Measurements from ENCODE around the gene RLBP1.
A peak's percentile ranks its signal among the peaks of the same experiment; 100 is the strongest.
"Not testable (repeated sequence)": the region's sequence is repeated elsewhere in the genome, so short reads cannot be mapped to it uniquely, and the experiment has no call there.

RLBP1 gene

DNA sequence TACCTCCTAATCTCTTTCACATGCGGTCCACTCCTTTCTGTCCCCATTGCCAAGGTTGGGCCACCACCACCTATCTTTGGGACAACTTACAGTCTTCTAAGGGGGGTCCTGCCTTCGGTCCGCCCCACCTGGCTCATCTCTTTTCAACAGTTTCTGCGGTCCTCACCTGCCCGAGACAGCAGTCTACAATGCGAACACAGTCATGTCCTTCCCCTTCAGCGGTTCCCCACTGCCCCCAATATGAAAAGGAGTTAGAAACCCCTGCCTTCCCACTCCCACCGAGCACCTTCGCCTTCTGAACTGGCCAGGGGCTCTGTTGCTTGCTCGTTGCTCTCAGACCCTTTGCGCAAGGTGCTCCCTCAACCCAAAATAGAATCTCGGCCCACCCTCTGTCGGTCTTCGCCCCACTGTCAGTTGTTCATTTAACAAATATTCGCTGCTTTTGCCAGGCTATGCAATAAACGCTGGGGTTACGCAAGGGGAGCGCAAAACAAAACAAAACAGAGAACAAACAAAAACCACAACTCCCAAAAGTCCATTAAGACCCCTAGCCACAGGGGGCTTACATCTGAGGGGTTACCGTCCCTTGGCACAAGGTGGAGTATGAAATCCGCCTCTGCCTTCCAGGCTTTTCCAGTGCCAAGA is 21.8 kb upstream of the RLBP1 start:
- no peak overlapping the region for H3K27ac Mint-ChIP-seq

DNA sequence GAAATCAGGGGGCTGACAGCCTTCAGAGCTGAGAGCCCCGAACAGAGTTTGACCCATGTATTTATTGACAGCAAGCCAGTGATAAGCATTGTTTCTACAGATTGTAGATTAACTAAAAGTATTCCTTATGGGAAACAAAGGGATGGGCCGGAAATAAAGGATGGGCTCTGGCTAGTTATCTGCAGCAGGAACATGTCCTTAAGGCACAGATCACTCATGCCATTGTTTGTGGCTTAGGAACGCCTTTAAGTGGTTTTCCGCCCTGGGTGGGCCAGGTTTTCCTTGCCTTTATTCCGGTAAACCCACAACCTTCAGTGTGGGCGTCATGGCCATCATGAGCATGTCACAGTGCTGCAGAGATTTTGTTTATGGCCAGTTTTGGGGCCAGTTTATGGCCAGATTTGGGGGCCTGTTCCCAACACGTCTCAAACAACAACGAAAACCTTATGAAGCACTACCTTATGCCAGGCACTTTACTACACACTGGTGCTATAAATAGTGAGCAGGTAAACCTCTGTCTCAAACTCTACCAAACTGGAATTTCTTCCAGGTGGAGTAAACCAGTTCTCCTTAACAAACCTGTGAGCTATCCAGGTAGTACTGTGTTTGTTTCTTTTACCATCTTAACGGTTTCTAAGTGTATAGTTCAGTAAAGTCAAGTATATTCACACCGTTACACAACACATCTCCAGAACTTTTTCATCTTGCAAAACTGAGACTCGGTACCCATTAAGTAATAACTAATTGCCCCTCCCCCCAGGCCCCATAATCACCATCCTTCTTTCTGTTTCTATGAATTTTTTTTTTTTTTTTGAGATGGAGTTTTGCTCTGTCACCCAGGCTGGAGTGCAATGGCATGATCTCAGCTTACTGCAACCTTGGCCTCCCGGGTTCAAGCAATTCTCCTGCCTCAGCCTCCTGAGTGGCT is 18.8 kb upstream of the RLBP1 start:
- H3K27me3 Mint-ChIP-seq (ENCODE audit: low read depth, poor library complexity), result peaks cover 11% of the 10 kb centered on the region
- peaks cover 15% of the 10 kb centered on the region for H3K9me3 Mint-ChIP-seq
- H3K4me1 Mint-ChIP-seq, result peaks cover 17% of the 10 kb centered on the region
- not testable (repeated sequence) for DNase-seq; H3K4me3 Mint-ChIP-seq; H3K36me3 Mint-ChIP-seq (ENCODE audit: low read depth); H3K27ac Mint-ChIP-seq

More for the DNA sequence above, 21.8 kb upstream of the RLBP1 start:
- TF ChIP-seq, protein P1, sequence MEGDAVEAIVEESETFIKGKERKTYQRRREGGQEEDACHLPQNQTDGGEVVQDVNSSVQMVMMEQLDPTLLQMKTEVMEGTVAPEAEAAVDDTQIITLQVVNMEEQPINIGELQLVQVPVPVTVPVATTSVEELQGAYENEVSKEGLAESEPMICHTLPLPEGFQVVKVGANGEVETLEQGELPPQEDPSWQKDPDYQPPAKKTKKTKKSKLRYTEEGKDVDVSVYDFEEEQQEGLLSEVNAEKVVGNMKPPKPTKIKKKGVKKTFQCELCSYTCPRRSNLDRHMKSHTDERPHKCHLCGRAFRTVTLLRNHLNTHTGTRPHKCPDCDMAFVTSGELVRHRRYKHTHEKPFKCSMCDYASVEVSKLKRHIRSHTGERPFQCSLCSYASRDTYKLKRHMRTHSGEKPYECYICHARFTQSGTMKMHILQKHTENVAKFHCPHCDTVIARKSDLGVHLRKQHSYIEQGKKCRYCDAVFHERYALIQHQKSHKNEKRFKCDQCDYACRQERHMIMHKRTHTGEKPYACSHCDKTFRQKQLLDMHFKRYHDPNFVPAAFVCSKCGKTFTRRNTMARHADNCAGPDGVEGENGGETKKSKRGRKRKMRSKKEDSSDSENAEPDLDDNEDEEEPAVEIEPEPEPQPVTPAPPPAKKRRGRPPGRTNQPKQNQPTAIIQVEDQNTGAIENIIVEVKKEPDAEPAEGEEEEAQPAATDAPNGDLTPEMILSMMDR (IDR thresholded peaks at IDR 0.05), result no peak
- peaks cover 25% of the 10 kb centered on the region for H3K36me3 Mint-ChIP-seq (ENCODE audit: low read depth)
- H3K4me3 Mint-ChIP-seq, result peak overlapping the region; percentile 99
- peaks cover 32% of the 10 kb centered on the region for H3K4me1 Mint-ChIP-seq
- DNase-seq, result no peak
- H3K27me3 Mint-ChIP-seq (ENCODE audit: low read depth, poor library complexity), result peaks cover 8% of the 10 kb centered on the region
- H3K9me3 Mint-ChIP-seq, result peaks cover 15% of the 10 kb centered on the region

DNA sequence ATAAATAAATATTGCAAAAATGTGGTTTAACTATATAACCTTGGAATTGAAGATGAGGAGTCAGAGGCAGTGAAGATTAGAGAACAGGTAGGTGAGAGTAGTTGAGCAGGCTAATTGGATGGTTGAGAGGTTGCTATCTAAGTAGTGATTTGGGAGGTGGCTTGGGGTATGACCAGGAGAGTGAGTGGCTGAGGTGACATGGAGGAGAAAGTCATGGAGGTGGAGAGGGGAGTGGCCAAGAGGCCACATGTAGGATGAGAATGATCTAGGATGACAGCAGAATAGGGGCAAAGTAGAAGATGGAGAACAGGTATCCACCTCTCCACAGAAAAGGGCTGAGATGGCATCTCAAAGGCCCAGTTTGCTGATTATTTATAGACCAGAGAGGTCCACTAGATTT is 10.5 kb upstream of the RLBP1 start:
- Mint-ChIP-seq H3K4me3 (no peak overlapping the region), H3K27me3 (ENCODE audit: low read depth, poor library complexity) (peaks cover 38% of the 10 kb centered on the region), H3K36me3 (ENCODE audit: low read depth) (no peaks in the 10 kb centered on the region), H3K9me3 (peaks cover 4% of the 10 kb centered on the region), H3K4me1 (no peaks in the 10 kb centered on the region), H3K27ac (peak overlapping the region; percentile 22)
- TF ChIP-seq, protein P1 (IDR thresholded peaks at IDR 0.05), result no peak
- no peak for DNase-seq

DNA sequence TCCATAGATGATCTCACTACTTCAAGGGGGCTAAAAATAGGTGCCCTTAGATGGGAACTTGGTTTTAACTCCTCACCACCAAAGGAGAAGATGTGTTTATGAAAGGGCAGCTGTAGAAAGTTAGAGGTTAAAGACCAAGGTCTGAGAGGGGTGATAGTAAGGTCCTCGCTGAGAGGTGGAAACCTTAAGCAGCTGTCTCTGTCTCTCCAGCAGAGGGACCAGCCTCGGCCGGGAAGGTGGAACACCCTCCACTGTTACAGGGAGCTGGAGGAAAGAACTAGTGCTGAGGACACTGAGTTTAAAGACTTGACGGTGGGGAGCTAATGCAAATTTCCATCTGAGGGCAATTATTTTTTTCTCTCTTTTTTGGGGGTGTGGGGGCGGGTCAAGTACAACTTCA is 8.9 kb upstream of the RLBP1 start:
- peaks cover 36% of the 10 kb centered on the region for H3K27me3 Mint-ChIP-seq (ENCODE audit: low read depth, poor library complexity)
- H3K9me3 Mint-ChIP-seq, result peaks cover 4% of the 10 kb centered on the region
- TF ChIP-seq, protein P1 (IDR thresholded peaks at IDR 0.05), result no peak
- DNase-seq, result no peak
- no peaks in the 10 kb centered on the region for H3K4me1 Mint-ChIP-seq
- H3K36me3 Mint-ChIP-seq (ENCODE audit: low read depth), result no peaks in the 10 kb centered on the region
- no peak overlapping the region for H3K27ac Mint-ChIP-seq
- H3K4me3 Mint-ChIP-seq, result no peak overlapping the region

DNA sequence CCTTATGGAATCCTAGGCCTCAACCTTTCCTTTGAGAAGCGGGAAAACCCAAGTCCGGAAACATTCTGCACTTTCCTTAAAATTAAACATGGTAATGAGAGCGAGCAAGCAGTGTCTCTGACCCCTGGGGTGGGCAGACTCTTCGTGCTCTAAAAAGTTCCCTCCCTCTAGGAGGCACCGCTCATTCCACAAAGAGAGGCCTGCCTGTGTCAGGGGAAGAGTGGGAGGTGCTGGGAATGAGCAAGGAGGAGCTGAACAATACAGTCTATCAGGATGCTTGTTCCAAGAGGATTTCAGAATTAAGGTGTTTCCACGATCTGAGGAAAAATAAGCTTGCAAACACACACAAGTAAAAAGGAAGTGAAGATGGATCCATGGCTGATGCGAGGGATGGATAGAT is 6.0 kb upstream of the RLBP1 start:
- no peaks in the 10 kb centered on the region for H3K36me3 Mint-ChIP-seq (ENCODE audit: low read depth)
- no peak for DNase-seq

More for the DNA sequence above, 6.0 kb upstream of the RLBP1 start:
- no peaks in the 10 kb centered on the region for H3K4me1 Mint-ChIP-seq
- H3K27me3 Mint-ChIP-seq (ENCODE audit: low read depth, poor library complexity), result peaks cover 22% of the 10 kb centered on the region
- H3K4me3 Mint-ChIP-seq, result no peak overlapping the region
- no peak overlapping the region for H3K27ac Mint-ChIP-seq
- TF ChIP-seq, protein P1 (IDR thresholded peaks at IDR 0.05), result no peak
- H3K9me3 Mint-ChIP-seq, result no peaks in the 10 kb centered on the region
